Mesothelial cell of epicardium (in vitro differentiated cells): Measurements from ENCODE around the gene PTK6. TPM values are rescaled to one million over a fixed set of nuclear protein-coding genes. Genes with fewer than 3 reads are reported as not detected.

ENCODE experiments used
- DNase-seq, 2 experiments: peaks; one replicate each; pipeline ENCODE4 v3.0.0; 2021; ENCODE audit warnings: low spot score in 2 of 2; ENCODE audit not compliant: unreplicated experiment in 2 of 2
- H3K27ac Mint-ChIP-seq: 2 replicates; pipeline ENCODE4 v1.8.0; 2021; ENCODE audit warnings: mixed read lengths
- H3K27me3 Mint-ChIP-seq: 2 replicates; pipeline ENCODE4 v1.8.0; 2021; ENCODE audit warnings: low read depth, mixed read lengths
- H3K36me3 Mint-ChIP-seq: 2 replicates; pipeline ENCODE4 v1.8.0; 2021; ENCODE audit warnings: mixed read lengths
- H3K4me1 Mint-ChIP-seq: 2 replicates; pipeline ENCODE4 v1.8.0; 2021; ENCODE audit warnings: mixed read lengths
- H3K4me3 Mint-ChIP-seq: 2 replicates; pipeline ENCODE4 v1.8.0; 2021; ENCODE audit warnings: mild to moderate bottlenecking, moderate library complexity, mixed read lengths
- H3K9me3 Mint-ChIP-seq: 2 replicates; pipeline ENCODE4 v1.8.0; 2021; ENCODE audit warnings: mixed read lengths
- CTCF ChIP-seq: fragments of 200-600 bp; sonication (generic); IDR thresholded peaks from one replicate; pipeline ENCODE4 v1.5.0; 2021; ENCODE audit warnings: antibody characterized with exemption; ENCODE audit not compliant: unreplicated experiment
- total RNA-seq: library from RNA; stranded (reverse); gene quantifications from 3 replicates; pipeline ENCODE4 v1.2.1, GENCODE V29; 2021

Gene PTK6
- total RNA-seq, 1 donor from 2014 or later, result 0.11 TPM

GRCh38 chr20:63527184-63527583, 10.0 kb downstream of the PTK6 start:
- peaks cover 3% of the 10 kb centered on the region for H3K9me3 Mint-ChIP-seq
- H3K36me3 Mint-ChIP-seq, result peaks cover 16% of the 10 kb centered on the region
- no peak overlapping the region for H3K4me3 Mint-ChIP-seq
- DNase-seq, result no peak
- H3K27ac Mint-ChIP-seq, result no peak overlapping the region
- peaks cover 9% of the 10 kb centered on the region for H3K4me1 Mint-ChIP-seq
- peaks cover 1% of the 10 kb centered on the region for H3K27me3 Mint-ChIP-seq
- TF ChIP-seq CTCF, result no peak

- Mint-ChIP-seq H3K27ac (no peak overlapping the region), H3K36me3 (peaks cover 16% of the 10 kb centered on the region), H3K27me3 (peaks cover 1% of the 10 kb centered on the region), H3K4me3 (no peak overlapping the region), H3K9me3 (peaks cover 3% of the 10 kb centered on the region), H3K4me1 (peaks cover 12% of the 10 kb centered on the region)
- TF ChIP-seq CTCF, result no peak
- DNase-seq, result no peak
These were observed 11.2 kb downstream of the PTK6 start for GRCh38 chr20:63525971-63526370.

GRCh38 chr20:63525185-63525584, 12.0 kb downstream of the PTK6 start:
- peaks cover 12% of the 10 kb centered on the region for H3K4me1 Mint-ChIP-seq
- H3K4me3 Mint-ChIP-seq, result no peak overlapping the region
- H3K27ac Mint-ChIP-seq, result peak overlapping the region; percentile 18
- peaks cover 1% of the 10 kb centered on the region for H3K27me3 Mint-ChIP-seq
- no peak for DNase-seq
- H3K36me3 Mint-ChIP-seq, result peaks cover 16% of the 10 kb centered on the region
- no peak for TF ChIP-seq CTCF
- H3K9me3 Mint-ChIP-seq, result peaks cover 3% of the 10 kb centered on the region

GRCh38 chr20:63522981-63523611, 14.1 kb downstream of the PTK6 start:
- H3K27me3 Mint-ChIP-seq, result peaks cover 1% of the 10 kb centered on the region
- H3K9me3 Mint-ChIP-seq, result peaks cover 3% of the 10 kb centered on the region
- no peak for TF ChIP-seq CTCF
- H3K27ac Mint-ChIP-seq, result no peak overlapping the region
- H3K4me1 Mint-ChIP-seq, result peaks cover 19% of the 10 kb centered on the region
- peaks cover 18% of the 10 kb centered on the region for H3K36me3 Mint-ChIP-seq
- peak in 1 of 2 experiments; percentile 20 for DNase-seq
- peak overlapping the region; percentile 84 for H3K4me3 Mint-ChIP-seq

GRCh38 chr20:63522091-63522868, 14.9 kb downstream of the PTK6 start:
- H3K4me3 Mint-ChIP-seq, result peak overlapping the region; percentile 84
- peaks cover 21% of the 10 kb centered on the region for H3K4me1 Mint-ChIP-seq
- H3K36me3 Mint-ChIP-seq, result peaks cover 18% of the 10 kb centered on the region
- no peak for TF ChIP-seq CTCF
- peak in 1 of 2 experiments; percentile 13 for DNase-seq
- H3K27me3 Mint-ChIP-seq, result peaks cover 3% of the 10 kb centered on the region
- peaks cover 3% of the 10 kb centered on the region for H3K9me3 Mint-ChIP-seq
- peak overlapping the region; percentile 80 for H3K27ac Mint-ChIP-seq
